ENCODE measurements around the gene ARHGEF10L.

The ARHGEF10L gene

GRCh38 chr1:17717594-17718535 is 178.4 kb downstream of the ARHGEF10L start:
- no peak for DNase-seq (ENCODE audit: low read depth in 1 of 2, low spot score in 1 of 2)
- no peak for TF ChIP-seq REST (IDR thresholded peaks at IDR 0.05; ENCODE audit: insufficient replicate concordance, low read depth)
- TF ChIP-seq SPI1 (IDR thresholded peaks at IDR 0.05; ENCODE audit: borderline replicate concordance, low read depth) = no peak
- no peak for TF ChIP-seq POLR2AphosphoS5 (IDR thresholded peaks at IDR 0.05; ENCODE audit: low read depth)
- TF ChIP-seq CTCF (IDR thresholded peaks at IDR 0.05; ENCODE audit: insufficient read depth, low read length) = no peak
- TF ChIP-seq GABPA (IDR thresholded peaks at IDR 0.05; ENCODE audit: low read depth) = no peak
- H3K27ac ChIP-seq (replicated peaks) = no peak overlapping the region
- no peak overlapping the region for H3K4me3 ChIP-seq (replicated peaks; ENCODE audit: insufficient read depth, low read length)
- no peaks in the 10 kb centered on the region for H3K27me3 ChIP-seq (ENCODE audit: insufficient read depth, poor library complexity, severe bottlenecking)

GRCh38 chr1:17719874-17720273 is 180.4 kb downstream of the ARHGEF10L start:
- no peak overlapping the region for H3K4me3 ChIP-seq (replicated peaks; ENCODE audit: insufficient read depth, low read length)
- TF ChIP-seq SPI1 (IDR thresholded peaks at IDR 0.05; ENCODE audit: borderline replicate concordance, low read depth) (no peak), GABPA (IDR thresholded peaks at IDR 0.05; ENCODE audit: low read depth) (no peak), CTCF (IDR thresholded peaks at IDR 0.05; ENCODE audit: insufficient read depth, low read length) (no peak), POLR2AphosphoS5 (IDR thresholded peaks at IDR 0.05; ENCODE audit: low read depth) (no peak), REST (IDR thresholded peaks at IDR 0.05; ENCODE audit: insufficient replicate concordance, low read depth) (no peak)
- no peak for DNase-seq (ENCODE audit: low read depth in 1 of 2, low spot score in 1 of 2)
- no peaks in the 10 kb centered on the region for H3K27me3 ChIP-seq (ENCODE audit: insufficient read depth, poor library complexity, severe bottlenecking)
- H3K27ac ChIP-seq (replicated peaks) = no peak overlapping the region

- no peak for DNase-seq (ENCODE audit: low read depth in 1 of 2, low spot score in 1 of 2)
- no peak for TF ChIP-seq POLR2AphosphoS5 (IDR thresholded peaks at IDR 0.05; ENCODE audit: low read depth)
- TF ChIP-seq CTCF (IDR thresholded peaks at IDR 0.05; ENCODE audit: insufficient read depth, low read length) = no peak
- no peak for TF ChIP-seq SPI1 (IDR thresholded peaks at IDR 0.05; ENCODE audit: borderline replicate concordance, low read depth)
- TF ChIP-seq REST (IDR thresholded peaks at IDR 0.05; ENCODE audit: insufficient replicate concordance, low read depth) = no peak
- H3K4me3 ChIP-seq (replicated peaks; ENCODE audit: insufficient read depth, low read length) = no peak overlapping the region
- H3K27ac ChIP-seq (replicated peaks) = no peak overlapping the region
- H3K27me3 ChIP-seq (ENCODE audit: insufficient read depth, poor library complexity, severe bottlenecking) = no peaks in the 10 kb centered on the region
These were observed 181.9 kb downstream of the ARHGEF10L start for GRCh38 chr1:17721444-17721843.
